Activated naive CD8-positive, alpha-beta T cell treated with anti-CD3 and anti-CD28 coated beads, Interleukin-2, amount 50 U/mL, for 24 hours (primary cell): ENCODE measurements around the gene CACNA1H.
A peak's percentile ranks its signal among the peaks of the same experiment; 100 is the strongest.
"Not testable (repeated sequence)": the region's sequence is repeated elsewhere in the genome, so short reads cannot be mapped to it uniquely, and the experiment has no call there.

Experiments
- ATAC-seq: fragments of 150-1000 bp; cut with Tn5 transposase; one replicate; pipeline ENCODE4 v1.10.0; 2021
- DNase-seq: peaks from one replicate; pipeline ENCODE4 v3.0.0; 2021
- H3K27ac Mint-ChIP-seq: one replicate; pipeline ENCODE4 v1.8.0; 2021; ENCODE audit warnings: mild to moderate bottlenecking, mixed read lengths
- H3K27me3 Mint-ChIP-seq: one replicate; pipeline ENCODE4 v1.8.0; 2021; ENCODE audit warnings: mixed read lengths
- H3K36me3 Mint-ChIP-seq: one replicate; pipeline ENCODE4 v1.8.0; 2021; ENCODE audit warnings: low read depth, mixed read lengths
- H3K4me1 Mint-ChIP-seq: one replicate; pipeline ENCODE4 v1.8.0; 2021; ENCODE audit warnings: mixed read lengths
- H3K4me3 Mint-ChIP-seq: one replicate; pipeline ENCODE4 v1.8.0; 2021; ENCODE audit warnings: mild to moderate bottlenecking, moderate library complexity, mixed read lengths
- H3K9me3 Mint-ChIP-seq: one replicate; pipeline ENCODE4 v1.8.0; 2021; ENCODE audit warnings: mixed read lengths

CACNA1H gene

GRCh38 chr16:1225728-1226311 is 72.9 kb downstream of the CACNA1H start:
- not testable (repeated sequence) for H3K9me3 Mint-ChIP-seq, H3K4me3 Mint-ChIP-seq, H3K36me3 Mint-ChIP-seq, H3K4me1 Mint-ChIP-seq, ATAC-seq, H3K27me3 Mint-ChIP-seq, DNase-seq, H3K27ac Mint-ChIP-seq

- H3K4me3 Mint-ChIP-seq, H3K27me3 Mint-ChIP-seq, H3K9me3 Mint-ChIP-seq: not testable (repeated sequence)
Measured at GRCh38 chr16:1226692-1227091, 73.8 kb downstream of the CACNA1H start.

GRCh38 chr16:1228227-1228626 is 75.3 kb downstream of the CACNA1H start:
- not testable (repeated sequence) for DNase-seq, H3K36me3 Mint-ChIP-seq, H3K27me3 Mint-ChIP-seq, H3K4me1 Mint-ChIP-seq, ATAC-seq, H3K9me3 Mint-ChIP-seq, H3K4me3 Mint-ChIP-seq, H3K27ac Mint-ChIP-seq

More at GRCh38 chr16:1226692-1227091, 73.8 kb downstream of the CACNA1H start:
- not testable (repeated sequence) for H3K4me1 Mint-ChIP-seq, DNase-seq, H3K36me3 Mint-ChIP-seq, H3K27ac Mint-ChIP-seq, ATAC-seq

- H3K27me3 Mint-ChIP-seq, H3K27ac Mint-ChIP-seq, H3K9me3 Mint-ChIP-seq, DNase-seq, H3K4me1 Mint-ChIP-seq, H3K36me3 Mint-ChIP-seq, ATAC-seq, H3K4me3 Mint-ChIP-seq: not testable (repeated sequence)
Measured at GRCh38 chr16:1229476-1229875, 76.6 kb downstream of the CACNA1H start.

- not testable (repeated sequence) for H3K36me3 Mint-ChIP-seq, H3K27ac Mint-ChIP-seq, DNase-seq, H3K4me1 Mint-ChIP-seq, H3K4me3 Mint-ChIP-seq, ATAC-seq, H3K27me3 Mint-ChIP-seq, H3K9me3 Mint-ChIP-seq
Measured at GRCh38 chr16:1230084-1230470, 77.2 kb downstream of the CACNA1H start, which contains the start of gene TPSB2. Gene TPSB2 (minus strand): TSS chr16:1230184. CDS start chr16:1229951, 233 bp downstream.

GRCh38 chr16:1230471-1231212 is 77.7 kb downstream of the CACNA1H start:
- H3K27ac Mint-ChIP-seq, H3K36me3 Mint-ChIP-seq, DNase-seq, H3K27me3 Mint-ChIP-seq, H3K9me3 Mint-ChIP-seq, H3K4me1 Mint-ChIP-seq, H3K4me3 Mint-ChIP-seq, ATAC-seq: not testable (repeated sequence)

GRCh38 chr16:1231301-1231700 is 78.4 kb downstream of the CACNA1H start:
- not testable (repeated sequence) for H3K27ac Mint-ChIP-seq, H3K27me3 Mint-ChIP-seq, H3K36me3 Mint-ChIP-seq, ATAC-seq, H3K4me1 Mint-ChIP-seq, H3K4me3 Mint-ChIP-seq, H3K9me3 Mint-ChIP-seq, DNase-seq

GRCh38 chr16:1232049-1232748 is 79.3 kb downstream of the CACNA1H start:
- not testable (repeated sequence) for H3K4me3 Mint-ChIP-seq, H3K4me1 Mint-ChIP-seq, H3K27ac Mint-ChIP-seq, H3K27me3 Mint-ChIP-seq, DNase-seq, H3K36me3 Mint-ChIP-seq, H3K9me3 Mint-ChIP-seq
- ATAC-seq: peak; percentile 41

- not testable (repeated sequence) for DNase-seq, H3K27ac Mint-ChIP-seq, H3K27me3 Mint-ChIP-seq, H3K4me3 Mint-ChIP-seq, ATAC-seq, H3K36me3 Mint-ChIP-seq, H3K4me1 Mint-ChIP-seq, H3K9me3 Mint-ChIP-seq
Measured at GRCh38 chr16:1236659-1237058, 83.8 kb downstream of the CACNA1H start.

- H3K36me3 Mint-ChIP-seq: no peaks in the 10 kb centered on the region
- H3K27me3 Mint-ChIP-seq: no peaks in the 10 kb centered on the region
- DNase-seq (no peak), ATAC-seq (no peak)
- H3K27ac Mint-ChIP-seq: no peak overlapping the region
- H3K4me3 Mint-ChIP-seq: no peak overlapping the region
- H3K9me3 Mint-ChIP-seq: no peaks in the 10 kb centered on the region
- H3K4me1 Mint-ChIP-seq: no peaks in the 10 kb centered on the region
Measured at GRCh38 chr16:1237990-1238389, 85.1 kb downstream of the CACNA1H start.

- not testable (repeated sequence) for H3K27me3 Mint-ChIP-seq, DNase-seq, H3K9me3 Mint-ChIP-seq, H3K27ac Mint-ChIP-seq, H3K36me3 Mint-ChIP-seq, H3K4me3 Mint-ChIP-seq, H3K4me1 Mint-ChIP-seq
- ATAC-seq: peak; percentile 23
Measured at GRCh38 chr16:1238909-1239308, 86.0 kb downstream of the CACNA1H start.

GRCh38 chr16:1239575-1239974 is 86.7 kb downstream of the CACNA1H start:
- H3K4me3 Mint-ChIP-seq: not testable (repeated sequence)

GRCh38 chr16:1240436-1240835 is 87.5 kb downstream of the CACNA1H start, which contains the start of gene TPSAB1:
Gene TPSAB1 (plus strand): TSS chr16:1240705. CDS start chr16:1240939, 234 bp downstream.
- H3K27me3 Mint-ChIP-seq, H3K4me1 Mint-ChIP-seq, H3K4me3 Mint-ChIP-seq, DNase-seq, ATAC-seq, H3K27ac Mint-ChIP-seq, H3K9me3 Mint-ChIP-seq, H3K36me3 Mint-ChIP-seq: not testable (repeated sequence)

More at GRCh38 chr16:1239575-1239974, 86.7 kb downstream of the CACNA1H start:
- H3K27ac Mint-ChIP-seq, H3K36me3 Mint-ChIP-seq, H3K4me1 Mint-ChIP-seq, H3K27me3 Mint-ChIP-seq, ATAC-seq, DNase-seq, H3K9me3 Mint-ChIP-seq: not testable (repeated sequence)

- not testable (repeated sequence) for H3K9me3 Mint-ChIP-seq, H3K36me3 Mint-ChIP-seq, H3K27me3 Mint-ChIP-seq, ATAC-seq, H3K4me1 Mint-ChIP-seq, H3K27ac Mint-ChIP-seq, DNase-seq, H3K4me3 Mint-ChIP-seq
Measured at GRCh38 chr16:1241081-1241480, 88.2 kb downstream of the CACNA1H start.

GRCh38 chr16:1243363-1243762 is 90.5 kb downstream of the CACNA1H start:
- H3K4me3 Mint-ChIP-seq, ATAC-seq, H3K27ac Mint-ChIP-seq, H3K27me3 Mint-ChIP-seq, DNase-seq, H3K4me1 Mint-ChIP-seq, H3K36me3 Mint-ChIP-seq, H3K9me3 Mint-ChIP-seq: not testable (repeated sequence)
